Nucleus accumbens (tissue), 56 donors: ENCODE data around the gene EPN1.
A peak's percentile ranks its signal among the peaks of the same experiment; 100 is the strongest.

Source experiments
- DNase-seq, 56 donors: peaks; one replicate each; lab custom pipeline; 2025; lab: John Stamatoyannopoulos, UW

EPN1 gene

DNA sequence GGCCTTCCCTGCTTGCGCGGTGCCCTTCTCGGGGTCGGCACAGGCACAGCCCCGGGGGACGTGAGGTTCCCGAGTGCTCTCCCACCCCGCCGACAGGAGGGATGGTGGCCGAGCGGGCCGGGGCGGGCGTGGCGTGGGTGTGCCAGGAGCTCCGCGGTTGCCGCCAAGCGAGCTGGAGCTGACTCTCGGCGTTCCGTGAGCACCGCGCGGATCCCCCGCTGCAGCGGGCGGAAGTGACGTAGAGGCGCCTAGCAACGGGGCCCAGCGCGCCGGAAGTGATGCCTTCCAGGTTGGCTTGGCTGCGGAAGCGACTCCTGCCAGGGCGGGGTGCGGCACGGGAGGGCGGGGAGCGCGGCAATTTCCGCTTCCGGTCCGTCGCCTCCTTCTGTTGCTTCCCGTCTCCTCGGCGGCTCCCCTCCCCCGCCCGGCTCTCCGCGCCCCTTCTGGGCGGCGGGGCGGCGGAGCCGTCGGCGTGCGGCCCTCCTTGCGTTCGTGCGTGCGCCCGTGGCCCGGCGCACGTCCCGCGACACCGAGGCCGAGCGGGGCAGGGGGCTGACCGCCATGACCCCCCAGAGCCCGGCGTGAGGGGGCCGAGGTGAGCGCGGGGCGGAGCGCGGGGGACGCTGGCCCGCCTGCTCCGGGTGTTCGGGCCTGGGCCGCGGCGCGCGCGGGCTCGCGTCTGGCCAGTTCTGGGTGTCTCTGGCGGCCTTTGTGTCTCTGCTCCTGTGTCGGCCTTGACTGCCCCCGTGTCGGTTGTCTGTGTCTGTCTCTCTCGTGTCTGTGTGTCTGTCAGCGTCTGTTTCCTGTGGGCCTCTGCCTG, at the start of gene EPN1:
EPN1 (plus strand) TSS at position 386 of the 820 bp plus-strand sequence. CDS start 3,402 bp downstream, outside the sequence.
- peak; percentile 67 to 97 (median 92) for DNase-seq

DNA sequence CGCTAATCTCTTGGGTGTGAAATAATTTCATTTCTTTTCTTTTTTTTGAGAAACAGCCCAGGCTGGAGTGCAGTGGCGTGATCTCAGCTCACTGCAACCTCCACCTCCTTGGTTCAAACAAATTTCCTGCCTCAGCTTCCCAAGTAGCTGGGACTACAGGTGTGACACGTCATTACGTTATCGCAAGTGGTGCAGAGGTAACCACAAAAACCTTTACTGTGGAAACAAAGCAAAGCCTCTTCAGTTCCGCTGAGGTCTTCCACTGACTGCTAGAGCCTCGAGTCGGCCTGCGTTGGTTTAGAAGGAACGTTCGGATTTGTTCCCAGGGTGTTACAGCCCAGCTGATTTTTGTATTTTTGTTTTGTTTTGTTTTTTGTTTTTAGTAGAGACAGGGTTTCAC, 48.7 kb upstream of the EPN1 start:
- DNase-seq, result no peak

DNA sequence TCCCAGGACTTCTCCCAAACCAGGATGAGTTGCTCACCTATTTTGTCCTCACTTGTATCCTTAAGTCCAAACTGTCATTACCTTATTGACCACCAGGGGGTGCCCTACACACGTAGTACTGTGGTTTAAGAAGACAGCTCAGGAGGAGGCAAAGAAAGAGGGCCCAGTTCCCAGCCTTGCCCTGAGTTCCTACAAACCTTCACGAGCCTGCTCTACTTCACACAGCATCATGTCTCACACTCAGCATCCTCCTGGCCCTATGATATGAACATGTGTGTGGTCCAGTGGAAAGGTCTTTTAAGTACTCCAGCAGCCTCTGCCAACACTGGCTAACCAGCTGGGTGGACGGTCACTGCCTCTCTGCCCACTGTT, 42.6 kb upstream of the EPN1 start:
- peak in 54 of 56 donors; percentile 19 to 95 (median 61) for DNase-seq

DNA sequence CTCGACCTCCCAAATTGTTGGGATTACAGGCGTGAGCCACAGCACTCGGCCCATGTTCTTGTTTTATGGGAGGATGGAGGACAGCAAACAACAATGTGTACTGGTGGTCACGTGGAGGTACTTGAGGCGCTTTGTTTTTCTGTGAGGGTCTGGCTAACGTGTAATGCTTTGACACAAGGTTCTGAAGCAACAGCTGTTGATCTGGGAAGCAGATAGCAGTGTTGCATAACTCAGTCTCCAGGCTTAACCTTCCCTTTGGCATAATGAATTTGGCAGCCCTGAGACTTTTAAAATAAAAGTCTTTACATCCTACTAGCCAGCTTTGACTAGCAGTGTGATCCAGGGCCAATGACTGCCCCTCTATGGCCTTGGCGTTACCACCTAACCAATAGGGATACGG, 41.2 kb upstream of the EPN1 start:
- no peak for DNase-seq

DNA sequence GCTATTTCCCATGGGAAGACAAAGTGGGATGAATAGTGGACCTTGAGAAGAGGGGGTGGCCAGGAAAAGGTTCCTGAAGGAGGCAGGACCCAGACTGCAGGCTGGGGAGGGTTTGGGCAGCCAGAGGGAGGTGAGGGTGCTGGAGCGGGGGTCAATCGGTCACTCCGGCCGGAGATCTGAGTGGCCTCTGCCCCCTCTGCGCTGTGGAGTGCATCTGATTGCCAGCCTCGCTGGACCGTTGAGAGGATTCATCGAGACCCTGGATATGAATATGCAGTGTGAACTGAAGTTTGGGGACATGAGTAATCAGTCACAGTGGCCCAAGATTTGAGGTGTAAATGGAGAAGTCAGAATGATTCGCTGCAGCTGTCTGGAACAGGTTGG, 39.7 kb upstream of the EPN1 start:
- DNase-seq, result no peak

DNA sequence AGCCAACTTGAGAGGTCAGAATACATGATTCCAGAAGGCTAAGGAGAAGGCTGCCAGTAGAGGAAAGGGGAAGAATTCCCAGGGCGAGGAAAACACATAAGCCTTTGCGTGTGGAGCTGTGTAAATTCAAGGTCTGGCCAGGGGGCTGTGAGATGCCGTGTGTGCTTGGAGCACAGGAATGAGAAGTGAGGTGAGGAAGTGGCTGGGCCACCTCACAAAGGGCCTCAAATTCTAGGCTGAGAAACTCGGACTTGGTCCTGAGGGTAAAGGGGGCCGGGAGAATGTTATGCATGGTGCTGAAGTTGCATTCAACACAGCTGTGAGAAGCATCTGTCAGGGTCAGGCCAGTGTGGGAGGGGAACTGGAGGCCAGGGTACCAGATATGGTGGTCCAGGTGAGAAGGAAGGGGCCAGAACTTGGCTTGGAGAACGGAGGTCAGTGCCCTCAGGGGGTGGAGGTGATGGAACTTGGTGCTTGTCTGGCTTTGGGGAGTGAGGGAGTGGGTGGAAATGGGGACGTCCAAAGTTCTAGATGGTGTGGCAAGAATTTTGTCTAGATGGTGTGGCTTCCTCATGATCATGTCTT, 39.1 kb upstream of the EPN1 start:
- DNase-seq, result no peak

DNA sequence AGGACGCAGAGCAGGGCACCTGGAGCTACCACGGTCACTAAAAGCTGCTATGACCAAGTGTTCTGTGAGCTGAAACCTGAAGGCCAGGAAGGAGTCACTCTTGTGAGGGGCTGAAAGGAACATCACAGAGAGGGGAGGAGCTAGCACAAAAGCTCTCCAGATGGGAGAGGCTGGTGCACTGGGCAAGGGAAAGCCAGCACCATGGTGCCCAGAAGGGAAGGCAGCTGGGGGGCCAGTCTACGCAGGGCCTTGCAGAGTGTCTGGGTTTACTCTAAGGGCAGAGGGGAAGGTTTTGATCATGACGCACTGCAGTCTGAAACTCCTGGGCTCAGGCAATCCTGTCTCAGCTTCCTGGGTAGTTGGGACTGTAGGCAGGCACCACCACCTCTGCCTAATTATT, 38.3 kb upstream of the EPN1 start:
- no peak for DNase-seq

DNA sequence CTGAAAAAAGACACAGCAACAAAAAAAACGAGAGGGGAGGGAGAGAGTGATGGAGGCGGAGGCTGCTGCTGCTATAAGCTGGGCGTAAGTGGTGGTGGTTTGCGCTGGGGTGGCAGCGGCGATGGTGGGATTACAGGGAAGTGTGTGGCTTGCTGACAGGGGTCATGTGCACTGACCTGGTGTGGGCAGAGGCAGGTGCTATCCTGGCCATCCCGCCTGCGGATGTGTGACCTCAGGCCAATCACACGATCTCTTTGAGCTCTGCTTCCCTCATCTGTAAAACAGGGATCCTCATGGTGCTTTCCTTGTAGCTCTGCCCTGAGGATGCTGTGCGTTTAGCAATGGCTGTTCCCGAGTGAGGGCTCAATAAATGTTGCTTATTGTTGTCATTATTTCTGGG, 37.5 kb upstream of the EPN1 start:
- DNase-seq, result no peak

DNA sequence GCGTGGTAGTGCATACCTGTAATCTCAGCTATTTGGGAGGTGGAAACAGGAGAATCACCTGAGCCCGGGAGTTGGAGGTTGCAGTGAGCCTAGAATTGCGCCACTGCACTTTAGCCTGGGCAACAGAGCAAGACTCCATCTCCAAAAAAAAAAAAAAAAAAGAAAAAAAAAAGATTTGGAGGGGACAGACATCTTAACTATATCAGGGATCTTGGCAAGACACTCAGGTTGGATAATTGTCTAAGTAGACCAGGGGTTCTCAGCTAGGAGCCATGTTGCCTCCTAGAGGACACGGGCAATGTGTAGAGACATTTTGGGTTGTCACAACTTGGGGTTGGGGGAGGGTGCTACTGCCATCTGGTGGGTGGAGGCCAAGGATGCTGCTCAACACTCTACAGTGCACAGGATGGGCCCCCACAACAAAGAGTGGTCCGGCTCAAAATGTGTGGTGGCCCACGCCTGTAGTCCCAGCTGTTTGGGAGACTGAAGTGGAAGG, 36.1 kb upstream of the EPN1 start:
- peak in 3 of 56 donors; percentile 12 to 23 (median 22) for DNase-seq

DNA sequence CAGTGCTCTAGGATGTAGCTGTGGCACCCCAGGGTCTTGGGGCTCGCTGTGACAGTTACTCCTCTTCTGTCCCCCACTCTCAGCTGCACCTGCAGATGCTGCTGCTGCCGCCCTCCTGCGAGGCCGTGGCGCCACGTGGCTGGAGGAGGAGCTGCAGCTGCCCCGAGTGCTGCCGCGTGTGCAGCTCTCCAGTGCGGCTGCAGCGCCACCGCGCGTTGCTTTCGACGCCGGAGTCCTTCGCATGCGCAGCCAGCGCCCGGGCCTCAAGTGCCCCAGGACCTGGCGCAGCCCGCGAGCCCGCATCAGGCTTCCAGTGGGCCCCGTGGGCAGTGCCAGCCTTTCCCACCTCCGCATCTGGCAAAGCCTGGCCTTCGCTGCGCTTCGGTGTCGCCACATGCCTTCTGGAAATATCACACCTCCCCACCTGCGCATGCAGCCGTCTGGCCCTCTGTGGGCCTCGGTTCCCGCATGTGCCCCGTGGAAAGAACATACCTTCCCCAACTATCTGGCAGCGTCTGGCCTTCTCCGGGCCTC, 34.9 kb upstream of the EPN1 start:
- peak in 37 of 56 donors; percentile 4 to 69 (median 42) for DNase-seq

DNA sequence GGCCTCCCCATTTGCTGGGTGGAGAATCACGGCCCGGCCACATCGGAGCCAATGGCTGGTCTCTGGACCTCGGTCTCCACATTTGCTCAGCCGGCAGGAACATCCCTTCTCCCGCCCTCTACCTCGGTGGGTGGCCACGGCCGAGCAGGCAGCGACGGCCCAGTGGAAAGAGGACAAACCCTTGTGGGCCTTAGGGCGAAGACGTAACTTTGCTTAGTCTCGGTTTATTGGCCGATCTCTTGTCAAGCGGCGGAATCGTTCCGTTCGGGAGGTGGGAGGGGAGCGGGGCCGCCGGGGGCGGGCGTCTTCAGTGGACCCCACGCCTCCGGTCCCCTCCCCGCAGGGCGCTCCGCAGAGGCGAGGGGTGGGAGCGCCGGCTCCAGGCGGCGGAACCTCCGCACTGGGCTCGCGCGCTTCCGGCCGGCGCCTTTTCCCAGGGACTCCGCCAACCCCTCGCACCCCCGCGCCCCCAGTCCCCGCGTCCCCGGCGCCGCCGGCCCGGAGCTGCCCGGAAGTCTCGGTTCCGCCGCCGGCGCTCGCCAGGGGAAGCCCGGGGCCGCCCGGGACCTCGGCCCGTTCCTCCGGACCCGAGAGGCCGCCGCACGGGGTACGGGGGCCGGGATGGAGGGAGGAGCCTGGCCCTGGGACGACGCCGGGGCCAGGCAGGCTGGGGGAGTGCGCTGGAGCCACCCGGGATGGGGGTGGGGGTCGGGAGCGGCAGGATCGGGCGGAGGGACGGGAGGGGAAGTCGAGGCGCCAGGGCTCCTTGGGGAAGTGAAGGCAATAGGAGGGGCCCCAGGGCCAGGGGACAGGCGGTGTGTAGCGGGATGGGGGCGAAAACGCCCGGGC, 34.2 kb upstream of the EPN1 start, which contains the start of gene ZNF580:
ZNF580 (plus strand) TSS at position 426 of the 849 bp plus-strand sequence. CDS start 1,507 bp downstream, outside the sequence.
- DNase-seq, result peak in 48 of 56 donors; percentile 31 to 84 (median 64)

DNA sequence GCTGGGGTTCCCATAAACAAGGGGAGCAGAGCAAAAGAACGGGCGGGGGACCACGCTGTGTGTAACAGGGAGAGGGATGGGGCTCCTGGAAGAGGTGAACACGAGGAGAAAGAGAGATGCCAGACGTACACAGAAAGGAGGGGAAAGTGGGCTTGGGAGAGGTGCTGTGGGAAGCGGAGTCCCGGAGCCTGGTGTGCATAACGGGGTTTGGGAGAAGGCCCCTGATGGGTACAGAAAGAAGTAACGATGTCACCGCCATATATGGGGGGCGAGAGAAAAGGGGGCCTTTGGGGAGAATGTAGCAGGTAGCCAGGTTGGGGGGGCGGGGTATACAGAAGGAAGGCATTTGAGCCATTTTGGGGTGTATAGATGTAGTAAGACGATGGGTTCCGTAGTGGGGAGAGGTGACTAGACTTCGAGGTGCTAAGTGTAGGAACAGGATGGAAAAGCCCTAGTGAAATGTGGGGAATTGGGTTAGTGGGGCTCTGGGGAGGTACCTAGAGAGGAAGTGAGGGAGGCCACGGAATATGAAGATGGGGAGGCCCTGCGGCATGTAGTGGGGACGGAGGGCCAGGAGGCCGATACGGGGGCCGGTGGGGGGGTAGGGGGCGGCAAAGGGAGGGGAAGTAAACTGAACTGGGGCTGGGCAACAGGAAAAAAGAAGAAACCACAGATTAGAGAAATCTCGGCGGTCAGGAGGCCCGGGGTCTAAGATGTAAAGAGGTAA, 33.4 kb upstream of the EPN1 start:
- peak in 4 of 56 donors; percentile 40 to 72 (median 55) for DNase-seq

DNA sequence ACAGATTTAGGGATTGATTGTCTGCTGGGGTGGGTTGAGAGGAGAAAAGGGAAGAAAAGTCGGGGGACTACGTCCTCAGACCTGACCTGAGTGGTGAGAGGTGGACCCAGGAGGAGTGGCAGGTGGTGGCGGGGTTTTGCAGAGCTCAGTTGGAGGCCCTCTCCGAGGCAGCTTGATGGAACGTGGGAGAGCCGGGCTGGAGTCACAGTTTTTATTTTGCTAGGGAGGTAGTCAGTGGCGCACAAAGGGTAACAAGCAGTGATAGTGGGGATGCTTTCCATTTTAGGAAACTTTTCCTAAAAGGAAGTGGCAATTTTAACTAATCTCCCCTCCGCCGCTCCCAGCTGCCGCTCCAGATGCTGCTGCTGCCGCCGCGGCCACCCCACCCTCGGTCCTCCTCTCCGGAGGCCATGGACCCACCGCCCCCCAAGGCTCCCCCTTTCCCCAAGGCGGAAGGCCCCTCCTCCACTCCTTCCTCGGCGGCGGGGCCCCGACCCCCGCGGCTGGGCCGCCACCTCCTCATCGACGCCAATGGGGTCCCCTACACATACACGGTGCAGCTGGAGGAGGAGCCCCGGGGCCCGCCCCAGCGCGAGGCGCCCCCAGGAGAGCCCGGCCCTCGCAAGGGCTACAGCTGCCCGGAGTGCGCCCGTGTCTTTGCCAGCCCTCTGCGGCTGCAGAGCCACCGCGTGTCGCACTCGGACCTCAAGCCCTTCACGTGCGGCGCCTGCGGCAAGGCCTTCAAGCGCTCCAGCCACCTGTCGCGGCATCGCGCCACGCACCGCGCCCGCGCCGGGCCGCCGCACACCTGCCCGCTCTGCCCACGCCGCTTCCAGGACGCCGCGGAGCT, 32.6 kb upstream of the EPN1 start:
- DNase-seq, result peak in 6 of 56 donors; percentile 8 to 40 (median 32)

DNA sequence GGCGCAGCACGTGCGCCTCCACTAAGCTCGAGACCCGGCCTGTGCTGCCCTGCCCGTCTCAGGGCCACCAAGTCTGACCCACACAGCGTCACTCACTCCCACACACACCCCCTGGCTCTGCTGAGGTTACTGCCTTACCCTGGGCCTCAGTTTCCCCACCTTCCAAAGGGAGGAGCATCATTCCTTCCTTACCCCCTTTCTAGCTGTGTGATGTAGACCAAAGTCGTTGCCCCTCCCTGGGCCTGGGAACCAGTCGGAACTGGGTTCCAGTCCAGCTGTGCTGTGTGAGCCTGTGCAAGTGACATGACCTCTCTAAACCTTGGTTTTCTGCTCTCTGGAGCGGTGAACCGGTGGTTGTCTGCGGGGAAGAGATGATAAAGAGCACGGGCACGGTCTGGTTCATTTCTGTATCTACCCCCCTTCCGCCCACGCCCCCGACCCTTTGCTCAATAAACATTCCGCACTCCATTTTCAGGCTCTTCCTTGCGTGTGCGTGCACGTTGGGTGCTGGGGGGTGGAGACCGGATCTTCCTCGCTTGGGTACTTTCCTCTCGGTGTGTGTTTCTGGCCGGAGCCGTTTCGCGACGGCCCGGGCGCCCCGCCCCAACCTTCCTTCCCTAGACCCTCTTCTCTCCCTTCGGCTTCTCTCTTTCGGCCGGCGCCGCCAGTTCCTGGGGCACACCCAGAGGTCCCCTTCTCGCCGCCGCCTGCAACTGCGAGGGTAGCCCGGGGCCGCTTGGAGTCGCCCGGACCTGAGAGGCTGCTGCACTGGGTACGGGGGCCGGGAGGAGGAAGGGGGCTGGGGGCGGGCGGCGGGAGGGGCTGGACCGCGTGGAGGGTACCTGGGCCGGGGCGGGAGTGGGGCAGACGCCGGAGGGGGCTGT, 31.8 kb upstream of the EPN1 start, which contains the start of gene ZNF581:
ZNF581 (plus strand) TSS at position 647 of the 884 bp plus-strand sequence. CDS start 923 bp downstream, outside the sequence.
- DNase-seq, result peak in 53 of 56 donors; percentile 18 to 84 (median 60)

DNA sequence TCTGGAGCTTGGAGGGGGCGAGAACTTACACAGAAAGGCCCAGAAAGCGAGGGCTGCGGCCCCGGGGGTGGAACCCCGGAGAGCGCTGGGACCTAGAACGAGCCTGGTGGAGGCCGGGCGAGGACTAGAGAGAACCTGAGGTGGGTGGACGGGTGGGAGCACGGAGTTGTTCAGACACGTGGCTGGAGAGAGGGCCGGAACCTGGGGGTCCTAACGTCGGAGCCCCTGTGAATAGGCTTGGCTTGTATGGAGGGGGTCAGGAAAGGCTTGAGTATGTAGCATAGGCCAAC, 31.2 kb upstream of the EPN1 start:
- peak in 5 of 56 donors; percentile 44 to 59 (median 54) for DNase-seq

DNA sequence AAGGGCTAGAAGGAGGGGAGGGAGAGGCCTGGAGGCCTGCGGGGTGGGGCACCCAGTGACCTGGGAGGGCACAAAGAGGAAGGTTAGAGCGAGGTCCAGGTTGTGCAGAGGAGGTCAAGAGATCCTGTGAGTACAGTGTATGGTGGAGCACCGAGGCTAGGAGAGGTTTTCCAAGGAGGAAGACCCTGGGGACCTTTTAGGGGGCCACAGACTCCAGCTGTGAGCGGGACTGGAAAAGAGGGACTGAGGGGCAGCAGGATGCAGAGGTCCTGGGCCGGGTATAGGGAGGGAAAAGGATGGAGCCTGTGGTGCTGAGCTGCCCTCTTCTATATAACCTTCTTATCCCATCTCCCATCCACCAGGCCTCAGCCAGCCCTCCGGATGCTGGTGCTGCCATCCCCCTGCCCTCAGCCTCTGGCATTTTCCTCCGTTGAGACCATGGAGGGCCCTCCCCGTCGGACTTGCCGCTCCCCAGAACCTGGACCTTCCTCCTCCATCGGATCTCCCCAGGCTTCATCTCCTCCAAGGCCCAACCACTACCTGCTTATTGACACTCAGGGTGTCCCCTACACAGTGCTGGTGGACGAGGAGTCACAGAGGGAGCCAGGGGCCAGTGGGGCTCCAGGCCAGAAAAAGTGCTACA, 30.7 kb upstream of the EPN1 start:
- DNase-seq, result no peak

DNA sequence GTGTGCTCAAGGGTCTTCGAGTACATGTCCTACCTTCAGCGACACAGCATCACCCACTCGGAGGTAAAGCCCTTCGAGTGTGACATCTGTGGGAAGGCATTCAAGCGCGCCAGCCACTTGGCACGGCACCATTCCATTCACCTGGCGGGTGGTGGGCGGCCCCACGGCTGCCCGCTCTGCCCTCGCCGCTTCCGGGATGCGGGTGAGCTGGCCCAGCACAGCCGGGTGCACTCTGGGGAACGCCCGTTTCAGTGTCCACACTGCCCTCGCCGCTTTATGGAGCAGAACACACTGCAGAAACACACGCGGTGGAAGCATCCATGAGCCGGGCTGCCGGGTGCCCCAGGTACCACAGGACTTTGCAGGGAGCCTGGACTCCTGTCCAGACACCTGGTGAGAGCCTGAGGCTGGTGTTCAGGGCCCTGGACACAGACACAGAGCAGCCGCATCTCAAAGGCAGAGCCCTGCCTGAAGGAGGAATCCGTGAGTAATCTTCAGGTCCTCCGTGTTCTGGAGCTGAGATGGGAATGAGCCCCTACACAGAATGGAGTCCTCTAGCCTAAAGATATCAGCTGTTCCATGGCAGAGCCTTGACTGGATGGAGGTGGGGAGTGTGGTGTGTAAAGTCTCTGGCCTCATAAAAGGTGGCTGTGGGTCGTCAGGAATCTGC, 30.0 kb upstream of the EPN1 start:
- DNase-seq, result no peak
